Upper lobe of left lung (tissue), 6 donors: Measurements from ENCODE around the gene CA10. TPM values are rescaled to one million over a fixed set of nuclear protein-coding genes. Genes with fewer than 3 reads are reported as not detected.

Experiments used
- ATAC-seq, 2 donors: fragments of 200-7000 bp; cut with Tn5 transposase; one replicate each; pipeline ENCODE4 v1.9.1; 2022; ENCODE audit warnings: mild to moderate bottlenecking in 2 of 2, moderate library complexity in 2 of 2; ENCODE audit not compliant: low FRiP score in 2 of 2
- DNase-seq, 2 donors: peaks; one replicate each; pipeline ENCODE4 v3.0.0-alpha.2; 2019 to 2020
- H3K27ac ChIP-seq, 4 donors: fragments of 200-600 bp; sonication (generic); one replicate each; pipeline ENCODE4 v1.5.1; 2016 to 2019
- H3K27me3 ChIP-seq, 4 donors: fragments of 200-600 bp; sonication (generic); one replicate each; pipeline ENCODE4 v1.5.1; 2017 to 2019
- H3K36me3 ChIP-seq, 4 donors: fragments of 200-600 bp; sonication (generic); one replicate each; pipeline ENCODE4 v1.5.1; 2016 to 2019
- H3K4me1 ChIP-seq, 4 donors: fragments of 200-600 bp; sonication (generic); one replicate each; pipeline ENCODE4 v1.5.1; 2018 to 2019
- H3K4me3 ChIP-seq, 4 donors: fragments of 200-600 bp; sonication (generic); one replicate each; pipeline ENCODE4 v1.5.1; 2017 to 2019; ENCODE audit warnings: mild to moderate bottlenecking in 2 of 4, moderate library complexity in 1 of 4
- H3K9me3 ChIP-seq, 4 donors: fragments of 200-600 bp; sonication (generic); one replicate each; pipeline ENCODE4 v1.5.1; 2018 to 2019
- CTCF ChIP-seq, 6 experiments: fragments of 450-650 bp in 4 of 6; fragments of 200-600 bp in 2 of 6; sonication (generic) in 2 of 6; IDR thresholded peaks; one replicate each; pipeline ENCODE4 v1.5.1; 2016 to 2019; ENCODE audit warnings: antibody characterized with exemption in 6 of 6
- EP300 ChIP-seq, 4 donors: sonication (generic); formaldehyde crosslinking; IDR thresholded peaks; one replicate each; pipeline ENCODE4 v1.5.1; 2017; ENCODE audit warnings: antibody characterized with exemption in 4 of 4, control low read depth in 2 of 4
- POLR2A ChIP-seq, 4 donors: fragments of 450-650 bp; IDR thresholded peaks; one replicate each; pipeline ENCODE4 v1.5.1; 2016 to 2017; ENCODE audit warnings: antibody characterized with exemption in 4 of 4, mild to moderate bottlenecking in 2 of 4
- POLR2AphosphoS5 ChIP-seq, 2 donors: sonication (generic); formaldehyde crosslinking; IDR thresholded peaks; one replicate each; pipeline ENCODE4 v1.5.1; 2017; ENCODE audit warnings: antibody characterized with exemption in 2 of 2
- WGBS, 2 donors: methylation state at CpG; one replicate each; pipeline ENCODE4 v1.1.5; 2017 to 2018; 5-methylcytosine and 5-hydroxymethylcytosine counted together
- total RNA-seq, 6 donors: library from RNA; depleted of rRNA in 4 of 6; stranded (reverse); fragments of >200 nt in 4 of 6; gene quantifications; one replicate each; pipeline versions ENCODE4 v1.1.0 to v1.2.1, GENCODE V29; 2016 to 2021
- donor health status: DM: no; HTN: no; CAD: no; lungs with moderate emphysema.
- donor health status: DM: no; HTN: yes; CAD: no; lungs with severe emphysema.

Gene CA10
- total RNA-seq, 6 donors from 2014 or later, result 0.10 TPM; not detected in 5

- TF ChIP-seq POLR2AphosphoS5 (IDR thresholded peaks at IDR 0.05) (no peak), EP300 (IDR thresholded peaks at IDR 0.05) (no peak)
Measured at GRCh38 chr17:51585514-51586104, 572.9 kb downstream of the CA10 start.

GRCh38 chr17:51580869-51581268 is 577.6 kb downstream of the CA10 start:
- no peak overlapping the region for H3K4me3 ChIP-seq
- no peak overlapping the region for H3K27ac ChIP-seq
- no peaks in the 10 kb centered on the region for H3K4me1 ChIP-seq
- ATAC-seq, result no peak
- no peaks in the 10 kb centered on the region for H3K36me3 ChIP-seq
- TF ChIP-seq POLR2AphosphoS5 (IDR thresholded peaks at IDR 0.05) (no peak), EP300 (IDR thresholded peaks at IDR 0.05) (no peak), CTCF (IDR thresholded peaks at IDR 0.05) (no peak), POLR2A (IDR thresholded peaks at IDR 0.05) (no peak)
- H3K27me3 ChIP-seq, result no peaks in the 10 kb centered on the region
- 56 to 66% methylated on average over 3 of the region's 3 CpGs for WGBS, 2 donors
- peaks cover 0 to 6% (median 0%) of the 10 kb centered on the region in 4 donors for H3K9me3 ChIP-seq
- DNase-seq, result no peak

More at GRCh38 chr17:51585514-51586104, 572.9 kb downstream of the CA10 start:
- H3K9me3 ChIP-seq, result peaks cover 0 to 13% (median 0%) of the 10 kb centered on the region in 4 donors
- H3K4me3 ChIP-seq, result no peak overlapping the region
- no peak overlapping the region for H3K27ac ChIP-seq
- H3K4me1 ChIP-seq, result no peaks in the 10 kb centered on the region
- ATAC-seq (no peak), DNase-seq (no peak)
- no peaks in the 10 kb centered on the region for H3K27me3 ChIP-seq
- 26 to 39% methylated on average over 4 of the region's 4 CpGs for WGBS, 2 donors
- no peaks in the 10 kb centered on the region for H3K36me3 ChIP-seq
